T-helper 17 cell (primary cell): Measurements from ENCODE around the gene LSM14A. TPM values are rescaled to one million over a fixed set of nuclear protein-coding genes. Genes with fewer than 3 reads are reported as not detected.
A peak's percentile ranks its signal among the peaks of the same experiment; 100 is the strongest.

Experiments
- ATAC-seq: fragments of 150-1000 bp; cut with Tn5 transposase; 2 replicates; pipeline ENCODE4 v1.10.0; 2021; ENCODE audit warnings: mild to moderate bottlenecking, moderate library complexity
- DNase-seq, 3 donors: peaks; one replicate each; pipeline versions ENCODE4 v3.0.0 to v3.0.0-alpha.2; 2020 to 2021
- H3K9me3 ChIP-seq: one replicate; pipeline ENCODE4 v1.7.0; 2013; ENCODE audit warnings: low read length, mild to moderate bottlenecking; ENCODE audit not compliant: control insufficient read depth, poor library complexity, severe bottlenecking
- H3K27ac Mint-ChIP-seq: one replicate; pipeline ENCODE4 v1.8.0; 2022; ENCODE audit warnings: mild to moderate bottlenecking, moderate library complexity, mixed read lengths
- H3K27me3 Mint-ChIP-seq: one replicate; pipeline ENCODE4 v1.8.0; 2022; ENCODE audit warnings: mixed read lengths
- H3K36me3 Mint-ChIP-seq: one replicate; pipeline ENCODE4 v1.8.0; 2022; ENCODE audit warnings: low read depth, mixed read lengths
- H3K4me1 Mint-ChIP-seq: one replicate; pipeline ENCODE4 v1.8.0; 2022; ENCODE audit warnings: mild to moderate bottlenecking, mixed read lengths
- H3K4me3 Mint-ChIP-seq: one replicate; pipeline ENCODE4 v1.8.0; 2022; ENCODE audit warnings: mild to moderate bottlenecking, moderate library complexity, mixed read lengths
- total RNA-seq, 4 donors: library from RNA in 2 of 4; stranded (reverse) in 2 of 4; gene quantifications; one replicate each; pipeline ENCODE4 v1.2.3 and lab custom pipeline; 2022 to 2026

LSM14A gene
- total RNA-seq, 2 donors from 2014 or later, result 150 to 177 TPM

GRCh38 chr19:34265221-34265650, 92.9 kb downstream of the LSM14A start:
- peaks cover 5% of the 10 kb centered on the region for H3K36me3 Mint-ChIP-seq
- no peak for DNase-seq
- no peaks in the 10 kb centered on the region for H3K27me3 Mint-ChIP-seq
- H3K27ac Mint-ChIP-seq, result peak overlapping the region; percentile 63
- H3K9me3 ChIP-seq, result no peaks in the 10 kb centered on the region
- peak overlapping the region; percentile 9 for H3K4me3 Mint-ChIP-seq
- H3K4me1 Mint-ChIP-seq, result peaks cover 50% of the 10 kb centered on the region
- ATAC-seq, result no peak

GRCh38 chr19:34269081-34269480, 96.8 kb downstream of the LSM14A start:
- peak in 2 of 3 donors; percentile 12 to 27 for DNase-seq
- H3K27me3 Mint-ChIP-seq, result no peaks in the 10 kb centered on the region

GRCh38 chr19:34269489-34269888, 97.2 kb downstream of the LSM14A start:
- H3K9me3 ChIP-seq, result no peaks in the 10 kb centered on the region
- peak overlapping the region; percentile 90 for H3K4me3 Mint-ChIP-seq
- DNase-seq, result no peak
- peaks cover 3% of the 10 kb centered on the region for H3K36me3 Mint-ChIP-seq
- H3K27me3 Mint-ChIP-seq, result no peaks in the 10 kb centered on the region
- H3K27ac Mint-ChIP-seq, result peak overlapping the region; percentile 99
- ATAC-seq, result peak; percentile 5
- H3K4me1 Mint-ChIP-seq, result peaks cover 64% of the 10 kb centered on the region

More at GRCh38 chr19:34269081-34269480, 96.8 kb downstream of the LSM14A start:
- no peaks in the 10 kb centered on the region for H3K9me3 ChIP-seq
- H3K27ac Mint-ChIP-seq, result peak overlapping the region; percentile 99
- H3K4me3 Mint-ChIP-seq, result peak overlapping the region; percentile 90
- peaks cover 3% of the 10 kb centered on the region for H3K36me3 Mint-ChIP-seq
- H3K4me1 Mint-ChIP-seq, result peaks cover 62% of the 10 kb centered on the region
- ATAC-seq, result no peak

- H3K4me1 Mint-ChIP-seq, result peaks cover 61% of the 10 kb centered on the region
Measured at GRCh38 chr19:34269968-34270621, 97.8 kb downstream of the LSM14A start.

GRCh38 chr19:34273121-34273520, 100.8 kb downstream of the LSM14A start:
- no peak for ATAC-seq
- H3K9me3 ChIP-seq, result no peaks in the 10 kb centered on the region
- Mint-ChIP-seq H3K4me3 (peak overlapping the region; percentile 3), H3K27me3 (no peaks in the 10 kb centered on the region), H3K27ac (peak overlapping the region; percentile 99), H3K4me1 (peaks cover 67% of the 10 kb centered on the region), H3K36me3 (peaks cover 3% of the 10 kb centered on the region)
- no peak for DNase-seq

More at GRCh38 chr19:34269968-34270621, 97.8 kb downstream of the LSM14A start:
- ATAC-seq (peak; percentile 93), DNase-seq (peak; percentile 51 to 73 (median 61))
- H3K9me3 ChIP-seq, result no peaks in the 10 kb centered on the region
- H3K4me3 Mint-ChIP-seq, result peak overlapping the region; percentile 90
- H3K27ac Mint-ChIP-seq, result peak overlapping the region; percentile 99
- peaks cover 3% of the 10 kb centered on the region for H3K36me3 Mint-ChIP-seq
- H3K27me3 Mint-ChIP-seq, result no peaks in the 10 kb centered on the region

- Mint-ChIP-seq H3K36me3 (no peaks in the 10 kb centered on the region), H3K4me3 (no peak overlapping the region), H3K27ac (peak overlapping the region; percentile 99), H3K4me1 (peaks cover 60% of the 10 kb centered on the region), H3K27me3 (no peaks in the 10 kb centered on the region)
- no peaks in the 10 kb centered on the region for H3K9me3 ChIP-seq
- DNase-seq (no peak), ATAC-seq (no peak)
Measured at GRCh38 chr19:34274284-34274826, 102.1 kb downstream of the LSM14A start.

GRCh38 chr19:34274827-34275625, 102.7 kb downstream of the LSM14A start:
- H3K36me3 Mint-ChIP-seq, result no peaks in the 10 kb centered on the region

GRCh38 chr19:34275705-34276104, 103.4 kb downstream of the LSM14A start:
- Mint-ChIP-seq H3K36me3 (no peaks in the 10 kb centered on the region), H3K4me3 (no peak overlapping the region), H3K27me3 (no peaks in the 10 kb centered on the region), H3K27ac (peak overlapping the region; percentile 78), H3K4me1 (peaks cover 50% of the 10 kb centered on the region)
- ATAC-seq (no peak), DNase-seq (no peak)
- no peaks in the 10 kb centered on the region for H3K9me3 ChIP-seq

More at GRCh38 chr19:34274827-34275625, 102.7 kb downstream of the LSM14A start:
- Mint-ChIP-seq H3K4me1 (peaks cover 55% of the 10 kb centered on the region), H3K4me3 (no peak overlapping the region), H3K27ac (peak overlapping the region; percentile 99), H3K27me3 (no peaks in the 10 kb centered on the region)
- ATAC-seq (no peak), DNase-seq (no peak)
- H3K9me3 ChIP-seq, result no peaks in the 10 kb centered on the region

GRCh38 chr19:34276614-34277013, 104.3 kb downstream of the LSM14A start:
- ATAC-seq, result no peak
- H3K4me3 Mint-ChIP-seq, result peak overlapping the region; percentile 44
- H3K27me3 Mint-ChIP-seq, result no peaks in the 10 kb centered on the region
- H3K9me3 ChIP-seq, result no peaks in the 10 kb centered on the region
- peaks cover 50% of the 10 kb centered on the region for H3K4me1 Mint-ChIP-seq
- H3K36me3 Mint-ChIP-seq, result no peaks in the 10 kb centered on the region
- DNase-seq, result no peak
- H3K27ac Mint-ChIP-seq, result peak overlapping the region; percentile 78

- H3K9me3 ChIP-seq, result no peaks in the 10 kb centered on the region
- H3K27me3 Mint-ChIP-seq, result no peaks in the 10 kb centered on the region
- no peaks in the 10 kb centered on the region for H3K36me3 Mint-ChIP-seq
- H3K27ac Mint-ChIP-seq, result peak overlapping the region; percentile 78
- DNase-seq, result no peak
- H3K4me1 Mint-ChIP-seq, result peaks cover 49% of the 10 kb centered on the region
- H3K4me3 Mint-ChIP-seq, result peak overlapping the region; percentile 44
- no peak for ATAC-seq
Measured at GRCh38 chr19:34277244-34277643, 104.9 kb downstream of the LSM14A start.

- ATAC-seq, result no peak
- H3K4me1 Mint-ChIP-seq, result peaks cover 54% of the 10 kb centered on the region
Measured at GRCh38 chr19:34278783-34279182, 106.5 kb downstream of the LSM14A start.

More at GRCh38 chr19:34278783-34279182, 106.5 kb downstream of the LSM14A start:
- H3K9me3 ChIP-seq, result no peaks in the 10 kb centered on the region
- no peaks in the 10 kb centered on the region for H3K36me3 Mint-ChIP-seq
- no peak for DNase-seq
- H3K27ac Mint-ChIP-seq, result peak overlapping the region; percentile 41
- H3K4me3 Mint-ChIP-seq, result no peak overlapping the region
- no peaks in the 10 kb centered on the region for H3K27me3 Mint-ChIP-seq
